H9 (cell line): Measurements from ENCODE around the gene PNKP. TPM values are rescaled to one million over a fixed set of nuclear protein-coding genes. Genes with fewer than 3 reads are reported as not detected.
A peak's percentile ranks its signal among the peaks of the same experiment; 100 is the strongest.

Experiments
- DNase-seq: peaks from one replicate; pipeline ENCODE4 v3.0.0-alpha.2; 2017
- H2AFZ ChIP-seq: one replicate; pipeline ENCODE4 v1.6.1; 2013; ENCODE audit warnings: mild to moderate bottlenecking, low read length, control low read depth, moderate library complexity
- H2AK5ac ChIP-seq: 2 replicates; pipeline ENCODE4 v1.6.1; 2013; ENCODE audit warnings: low read length, control low read depth, mixed read lengths; ENCODE audit not compliant: insufficient read length
- H2BK120ac ChIP-seq: one replicate; pipeline ENCODE4 v1.6.1; 2013; ENCODE audit warnings: low read depth, mild to moderate bottlenecking, low read length, control low read depth, inconsistent platforms; ENCODE audit not compliant: poor library complexity, severe bottlenecking
- H2BK12ac ChIP-seq: 2 replicates; pipeline ENCODE4 v1.6.1; 2013; ENCODE audit warnings: low read length, control low read depth, mixed read lengths, low read depth; ENCODE audit not compliant: insufficient read length
- H2BK15ac ChIP-seq: 2 replicates; pipeline ENCODE4 v1.6.1; 2013; ENCODE audit warnings: low read depth, low read length, control low read depth
- H2BK20ac ChIP-seq: one replicate; pipeline ENCODE4 v1.6.1; 2013; ENCODE audit warnings: low read depth, mild to moderate bottlenecking, low read length, control low read depth, inconsistent platforms; ENCODE audit not compliant: poor library complexity, severe bottlenecking
- H2BK5ac ChIP-seq: 2 replicates; pipeline ENCODE4 v1.6.1; 2013; ENCODE audit warnings: low read length, control low read depth, mixed read lengths; ENCODE audit not compliant: insufficient read length
- H3K14ac ChIP-seq: 2 replicates; pipeline ENCODE4 v1.6.1; 2013; ENCODE audit warnings: low read length, control low read depth; ENCODE audit not compliant: insufficient read depth
- H3K18ac ChIP-seq: 2 replicates; pipeline ENCODE4 v1.6.1; 2013; ENCODE audit warnings: low read depth, mild to moderate bottlenecking, mixed read lengths, low read length, control low read depth; ENCODE audit not compliant: insufficient read length
- H3K23ac ChIP-seq: 2 replicates; pipeline ENCODE4 v1.6.1; 2013; ENCODE audit warnings: low read length, control low read depth, mixed read lengths, low read depth; ENCODE audit not compliant: insufficient read length
- H3K23me2 ChIP-seq: 2 replicates; pipeline ENCODE4 v1.6.1; 2013; ENCODE audit warnings: low read depth, mild to moderate bottlenecking, mixed read lengths, low read length, control low read depth; ENCODE audit not compliant: insufficient read length, poor library complexity, severe bottlenecking
- H3K27ac ChIP-seq: 2 replicates; pipeline ENCODE4 v1.5.1; 2013; ENCODE audit warnings: low read length, control low read depth, mixed read lengths, low read depth; ENCODE audit not compliant: insufficient read length
- H3K27me3 ChIP-seq: 2 replicates; pipeline ENCODE4 v1.6.1; 2013; ENCODE audit warnings: low read length, control low read depth, inconsistent platforms; ENCODE audit not compliant: insufficient read depth
- H3K4ac ChIP-seq: 2 replicates; pipeline ENCODE4 v1.6.1; 2013; ENCODE audit warnings: low read depth, mild to moderate bottlenecking, control low read depth, inconsistent platforms, low read length, moderate library complexity
- H3K4me1 ChIP-seq: 2 replicates; pipeline ENCODE4 v1.6.1; 2013; ENCODE audit warnings: low read length, control low read depth, inconsistent platforms; ENCODE audit not compliant: insufficient read depth
- H3K4me2 ChIP-seq: 2 replicates; pipeline ENCODE4 v1.6.1; 2013; ENCODE audit warnings: low read length, control low read depth, mixed read lengths; ENCODE audit not compliant: insufficient read length, insufficient read depth
- H3K56ac ChIP-seq: 2 replicates; pipeline ENCODE4 v1.6.1; 2013; ENCODE audit warnings: low read depth, mild to moderate bottlenecking, mixed read lengths, low read length, control low read depth; ENCODE audit not compliant: insufficient read length
- H3K79me1 ChIP-seq: 2 replicates; pipeline ENCODE4 v1.6.1; 2013; ENCODE audit warnings: low read depth, mild to moderate bottlenecking, moderate library complexity, low read length, control low read depth, inconsistent platforms; ENCODE audit not compliant: insufficient read depth, poor library complexity, severe bottlenecking
- H3K79me2 ChIP-seq: 2 replicates; pipeline ENCODE4 v1.6.1; 2013; ENCODE audit warnings: low read length, control low read depth, inconsistent platforms; ENCODE audit not compliant: insufficient read depth
- H3K9ac ChIP-seq: 2 replicates; pipeline ENCODE4 v1.6.1; 2013; ENCODE audit warnings: low read length, control low read depth, mixed read lengths; ENCODE audit not compliant: insufficient read length; ENCODE audit errors: extremely low read depth
- H3K9me3 ChIP-seq: one replicate; pipeline ENCODE4 v1.6.1; 2013; ENCODE audit warnings: low read depth, low read length, inconsistent platforms; ENCODE audit not compliant: control insufficient read depth
- H3T11ph ChIP-seq: one replicate; pipeline ENCODE4 v1.6.1; 2013; ENCODE audit warnings: mild to moderate bottlenecking, low read length, control low read depth, inconsistent platforms
- H4K20me1 ChIP-seq: one replicate; pipeline ENCODE4 v1.6.1; 2013; ENCODE audit not compliant: control insufficient read depth, insufficient read length, insufficient read depth
- H4K5ac ChIP-seq: 2 replicates; pipeline ENCODE4 v1.6.1; 2013; ENCODE audit warnings: low read depth, mild to moderate bottlenecking, mixed read lengths, low read length, control low read depth; ENCODE audit not compliant: insufficient read length
- H4K8ac ChIP-seq: replicated peaks from 2 replicates; pipeline ENCODE4 v1.6.1; 2013; ENCODE audit warnings: low read length, control low read depth, mixed read lengths, low read depth; ENCODE audit not compliant: insufficient read length
- H4K91ac ChIP-seq: 2 replicates; pipeline ENCODE4 v1.6.1; 2013; ENCODE audit warnings: low read depth, mild to moderate bottlenecking, moderate library complexity, mixed read lengths, low read length, control low read depth; ENCODE audit not compliant: insufficient read length
- H3K27ac Mint-ChIP-seq, 3 experiments: 2 replicates in 2 of 3; 3 replicates in 1 of 3; pipeline ENCODE4 v1.8.0; 2020 to 2021; ENCODE audit warnings: mixed read lengths in 3 of 3, mild to moderate bottlenecking in 1 of 3, moderate library complexity in 1 of 3
- H3K27me3 Mint-ChIP-seq: 2 replicates; pipeline ENCODE4 v1.8.0; 2021; ENCODE audit warnings: low read depth, mild to moderate bottlenecking, moderate library complexity, mixed read lengths
- H3K36me3 Mint-ChIP-seq, 3 experiments: 2 replicates in 2 of 3; 3 replicates in 1 of 3; pipeline ENCODE4 v1.8.0; 2020 to 2021; ENCODE audit warnings: low read depth in 3 of 3, mixed read lengths in 3 of 3; ENCODE audit not compliant: insufficient read depth in 1 of 3
- H3K4me1 Mint-ChIP-seq, 2 experiments: 2 replicates each; pipeline ENCODE4 v1.8.0; 2020; ENCODE audit warnings: mixed read lengths in 2 of 2
- H3K4me3 Mint-ChIP-seq, 2 experiments: 2 replicates in 1 of 2; 3 replicates in 1 of 2; pipeline ENCODE4 v1.8.0; 2020 to 2021; ENCODE audit warnings: mild to moderate bottlenecking in 2 of 2, mixed read lengths in 2 of 2, moderate library complexity in 1 of 2
- H3K9me3 Mint-ChIP-seq, 2 experiments: 2 replicates in 1 of 2; 3 replicates in 1 of 2; pipeline ENCODE4 v1.8.0; 2020; ENCODE audit warnings: mild to moderate bottlenecking in 2 of 2, mixed read lengths in 2 of 2, moderate library complexity in 1 of 2
- CTCF ChIP-seq: fragments of 200-600 bp; sonication (generic); conservative IDR thresholded peaks from 3 replicates; pipeline ENCODE4 v1.8.0; 2021; ENCODE audit warnings: antibody characterized with exemption, mild to moderate bottlenecking
- WGBS: extraction: QIAGEN DNeasy Blood & Tissue Kit; methylation state at CpG from one replicate; pipeline ENCODE4 v1.1.7; 2013; ENCODE audit warnings: missing lambda C conversion rate, low lambda C conversion rate, mixed read lengths; ENCODE audit not compliant: insufficient read length; ENCODE audit errors: extremely low coverage; 5-methylcytosine and 5-hydroxymethylcytosine counted together
- total RNA-seq: library from RNA; stranded (reverse); gene quantifications from 2 replicates; pipeline ENCODE4 v1.2.1, GENCODE V29; 2021

The PNKP gene
- total RNA-seq, 1 experiment from 2014 or later, result 157 TPM

GRCh38 chr19:49869484-49870308 is 2.3 kb upstream of the PNKP start:
- Histone ChIP-seq H2BK5ac (no peak overlapping the region), H2BK120ac (no peak overlapping the region), H3K79me2 (no peaks in the 10 kb centered on the region; the same call in 1 of the 2 replicates), H4K5ac (peak overlapping the region; percentile 7), H3K23ac (no peak overlapping the region), H3K23me2 (peaks cover 15% of the 10 kb centered on the region), H2AK5ac (no peak overlapping the region), H3K4me2 (peak overlapping the region; percentile 60), H4K20me1 (no peaks in the 10 kb centered on the region), H2BK15ac (no peak overlapping the region), H2AFZ (no peak overlapping the region), H4K8ac (no peak overlapping the region), H3K27ac (no peak overlapping the region), H2BK12ac (no peak overlapping the region), H3T11ph (no peak overlapping the region), H3K18ac (peak overlapping the region; percentile 78), H3K14ac (peak overlapping the region; percentile 80), H3K79me1 (peaks cover 4% of the 10 kb centered on the region), H4K91ac (no peak overlapping the region), H3K4me1 (peaks cover 2% of the 10 kb centered on the region; the same call in 1 of the 2 replicates), H3K9ac (peak overlapping the region; percentile 48), H3K9me3 (no peaks in the 10 kb centered on the region), H3K4ac (no peak overlapping the region), H2BK20ac (no peak overlapping the region), H3K56ac (no peak overlapping the region), H3K27me3 (no peaks in the 10 kb centered on the region)
- no peak overlapping the region for H3K4me3 Mint-ChIP-seq
- no peak for TF ChIP-seq CTCF
- H3K27me3 Mint-ChIP-seq, result no peaks in the 10 kb centered on the region
- DNase-seq, result peak; percentile 99
- H3K27ac Mint-ChIP-seq, result peak overlapping the region; percentile 94 to 99 (median 97); a peak in 6 of 7 replicates
- WGBS, result no CpG with 5 or more reads among the region's 67 CpGs
- H3K36me3 Mint-ChIP-seq, result peaks cover 12 to 26% (median 12%) of the 10 kb centered on the region in 3 experiments; a peak in 6 of 7 replicates
- H3K4me1 Mint-ChIP-seq, result peaks cover 22 to 28% of the 10 kb centered on the region in 2 experiments
- no peaks in the 10 kb centered on the region for H3K9me3 Mint-ChIP-seq
